IMR-90 (cell line): ENCODE measurements around the gene CST5.

Experiments
- BHLHE40 ChIP-seq: fragments of 150-350 bp; IDR thresholded peaks from 2 replicates; pipeline ENCODE4 v1.6.1; 2016; ENCODE audit warnings: mild to moderate bottlenecking, low read depth, low read length
- CEBPB ChIP-seq: IDR thresholded peaks from 2 replicates; pipeline ENCODE4 v1.6.1; 2012; ENCODE audit warnings: low read depth, low read length, improper control_type of control experiment
- ELK1 ChIP-seq: fragments of 150-350 bp; IDR thresholded peaks from 2 replicates; pipeline ENCODE4 v1.6.1; 2016; ENCODE audit warnings: low read depth, mild to moderate bottlenecking, low read length, moderate library complexity, borderline replicate concordance
- MAFK ChIP-seq: IDR thresholded peaks from 2 replicates; pipeline ENCODE4 v1.6.1; 2012; ENCODE audit warnings: low read depth, low read length, improper control_type of control experiment
- MAZ ChIP-seq: IDR thresholded peaks from 2 replicates; pipeline ENCODE4 v1.6.1; 2012; ENCODE audit warnings: low read depth, mild to moderate bottlenecking, low read length, improper control_type of control experiment, moderate library complexity, borderline replicate concordance
- MXI1 ChIP-seq: IDR thresholded peaks from 2 replicates; pipeline ENCODE4 v1.6.1; 2012; ENCODE audit warnings: low read depth, mild to moderate bottlenecking, low read length, moderate library complexity, borderline replicate concordance
- POLR2A ChIP-seq: IDR thresholded peaks from 2 replicates; pipeline ENCODE4 v1.6.1; 2012; ENCODE audit warnings: mild to moderate bottlenecking, low read depth, low read length
- RCOR1 ChIP-seq: IDR thresholded peaks from 2 replicates; pipeline ENCODE4 v1.6.1; 2012; ENCODE audit warnings: mild to moderate bottlenecking, low read length, improper control_type of control experiment; ENCODE audit not compliant: insufficient replicate concordance
- RFX5 ChIP-seq: IDR thresholded peaks from 2 replicates; pipeline ENCODE4 v1.8.0; 2012; ENCODE audit warnings: low read depth, mild to moderate bottlenecking, low read length, moderate library complexity
- TF ChIP-seq, protein P1 (sequence below): conservative IDR thresholded peaks from 2 replicates; pipeline ENCODE4 v1.5.1; 2012; ENCODE audit warnings: mild to moderate bottlenecking, low read depth, low read length, improper control_type of control experiment

- TF ChIP-seq POLR2A, result no peak
- TF ChIP-seq, protein P1, sequence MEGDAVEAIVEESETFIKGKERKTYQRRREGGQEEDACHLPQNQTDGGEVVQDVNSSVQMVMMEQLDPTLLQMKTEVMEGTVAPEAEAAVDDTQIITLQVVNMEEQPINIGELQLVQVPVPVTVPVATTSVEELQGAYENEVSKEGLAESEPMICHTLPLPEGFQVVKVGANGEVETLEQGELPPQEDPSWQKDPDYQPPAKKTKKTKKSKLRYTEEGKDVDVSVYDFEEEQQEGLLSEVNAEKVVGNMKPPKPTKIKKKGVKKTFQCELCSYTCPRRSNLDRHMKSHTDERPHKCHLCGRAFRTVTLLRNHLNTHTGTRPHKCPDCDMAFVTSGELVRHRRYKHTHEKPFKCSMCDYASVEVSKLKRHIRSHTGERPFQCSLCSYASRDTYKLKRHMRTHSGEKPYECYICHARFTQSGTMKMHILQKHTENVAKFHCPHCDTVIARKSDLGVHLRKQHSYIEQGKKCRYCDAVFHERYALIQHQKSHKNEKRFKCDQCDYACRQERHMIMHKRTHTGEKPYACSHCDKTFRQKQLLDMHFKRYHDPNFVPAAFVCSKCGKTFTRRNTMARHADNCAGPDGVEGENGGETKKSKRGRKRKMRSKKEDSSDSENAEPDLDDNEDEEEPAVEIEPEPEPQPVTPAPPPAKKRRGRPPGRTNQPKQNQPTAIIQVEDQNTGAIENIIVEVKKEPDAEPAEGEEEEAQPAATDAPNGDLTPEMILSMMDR, result no peak
- TF ChIP-seq BHLHE40, result no peak
- TF ChIP-seq CEBPB, result no peak
- TF ChIP-seq MAZ, result no peak
- no peak for TF ChIP-seq MXI1
- no peak for TF ChIP-seq MAFK
- no peak for TF ChIP-seq ELK1
- no peak for TF ChIP-seq RFX5
- TF ChIP-seq RCOR1, result no peak
Observed at GRCh38 chr20:23907579-23907978, 28.0 kb upstream of the CST5 start.
